ENCODE results near the gene CPEB3. TPM values are rescaled to one million over a fixed set of nuclear protein-coding genes. Genes with fewer than 3 reads are reported as not detected.
A peak's percentile ranks its signal among the peaks of the same experiment; 100 is the strongest.
"Not testable (repeated sequence)": the region's sequence is repeated elsewhere in the genome, so short reads cannot be mapped to it uniquely, and the experiment has no call there.

Gene CPEB3
- 0.51 and 0.66 TPM in 2 replicates for total RNA-seq
- polyA plus RNA-seq = 0.27 and 0.37 TPM in 2 replicates
- polyA plus RNA-seq (2012) = 0.29 and 0.41 TPM in 2 replicates
- polyA minus RNA-seq (ENCODE audit: low replicate concordance) = 1.3 TPM in 1 of 2 replicates, not detected in the other

- H3K4me3 ChIP-seq (replicated peaks in 1 of 4; ENCODE audit: control extremely low read depth in 1 of 4, insufficient read depth in 1 of 4, low read depth in 3 of 4, low read length in 4 of 4) = peak within 1 kb of the TSS; percentile 73 to 99 (median 84)
- H3K4me2 ChIP-seq (ENCODE audit: extremely low read depth, insufficient read depth, low read length) = peak within 1 kb of the TSS; percentile 98
- peak within 1 kb of the TSS; percentile 93 for H3K27ac ChIP-seq (ENCODE audit: insufficient read depth, low read length)
- peak within 1 kb of the TSS; percentile 96 for H3K9ac ChIP-seq (ENCODE audit: insufficient read depth, low read length)
- H3K4me1 ChIP-seq (ENCODE audit: control insufficient read depth, extremely low read depth, insufficient read depth, low read length) = no peaks in the 10 kb centered on the region
- H3K27me3 ChIP-seq (ENCODE audit: control insufficient read depth, insufficient read depth, low read length) = no peaks in the 10 kb centered on the region
- no peaks in the 10 kb centered on the region for H3K36me3 ChIP-seq (ENCODE audit: control insufficient read depth, insufficient read depth, low read length)
- peak within 1 kb of the TSS; percentile 93 for H2AFZ ChIP-seq (ENCODE audit: low read length)
- no peaks in the 10 kb centered on the region for H4K20me1 ChIP-seq (ENCODE audit: control insufficient read depth, extremely low read depth, insufficient read depth, low read length)
- no peaks in the 10 kb centered on the region for H3K9me3 ChIP-seq (ENCODE audit: control insufficient read depth, insufficient read depth, low read depth, low read length)
- H3K79me2 ChIP-seq (ENCODE audit: control insufficient read depth, insufficient read depth, low read length) = peaks cover 41% of the 10 kb centered on the region
- DNase-seq (ENCODE audit: low read depth in 2 of 2) = peak; percentile 95 to 96
- TF ChIP-seq EZH2 (IDR thresholded peaks at IDR 0.05; ENCODE audit: low read length, missing control alignments) (no peak), CTCF (conservative IDR thresholded peaks at IDR 0.05 in 1 of 2, IDR thresholded peaks at IDR 0.05 in 1 of 2; ENCODE audit: low read depth in 1 of 2, low read length in 2 of 2) (peak; percentile 33 to 66)
Measured at GRCh38 chr10:92290837-92291615, at the start of gene CPEB3, which contains the start of gene MARCHF5. Gene CPEB3, minus strand, starts transcription at chr10:92291078. Its CDS starts 50,728 bp downstream, at chr10:92240350. Gene MARCHF5, plus strand, starts transcription at chr10:92291167. Its CDS starts 328 bp downstream, at chr10:92291495.

- not testable (repeated sequence) for H4K20me1 ChIP-seq (ENCODE audit: control insufficient read depth, extremely low read depth, insufficient read depth, low read length); H3K79me2 ChIP-seq (ENCODE audit: control insufficient read depth, insufficient read depth, low read length); H3K36me3 ChIP-seq (ENCODE audit: control insufficient read depth, insufficient read depth, low read length); H3K27me3 ChIP-seq (ENCODE audit: control insufficient read depth, insufficient read depth, low read length); H3K4me3 ChIP-seq (replicated peaks in 1 of 4; ENCODE audit: control extremely low read depth in 1 of 4, insufficient read depth in 1 of 4, low read depth in 3 of 4, low read length in 4 of 4); H3K4me2 ChIP-seq (ENCODE audit: extremely low read depth, insufficient read depth, low read length); H3K9me3 ChIP-seq (ENCODE audit: control insufficient read depth, insufficient read depth, low read depth, low read length); H3K27ac ChIP-seq (ENCODE audit: insufficient read depth, low read length); H2AFZ ChIP-seq (ENCODE audit: low read length); H3K9ac ChIP-seq (ENCODE audit: insufficient read depth, low read length); H3K4me1 ChIP-seq (ENCODE audit: control insufficient read depth, extremely low read depth, insufficient read depth, low read length)
- DNase-seq (ENCODE audit: low read depth in 2 of 2) = peak in 1 of 2 donors; percentile 8
Measured at GRCh38 chr10:92329927-92330326, 39.0 kb upstream of the CPEB3 start.

- TF ChIP-seq EZH2 (IDR thresholded peaks at IDR 0.05; ENCODE audit: low read length, missing control alignments) = no peak
- TF ChIP-seq CTCF (conservative IDR thresholded peaks at IDR 0.05 in 1 of 2, IDR thresholded peaks at IDR 0.05 in 1 of 2; ENCODE audit: low read depth in 1 of 2, low read length in 2 of 2) = no peak
- H3K79me2 ChIP-seq (ENCODE audit: control insufficient read depth, insufficient read depth, low read length) = peaks cover 7% of the 10 kb centered on the region
- no peaks in the 10 kb centered on the region for H4K20me1 ChIP-seq (ENCODE audit: control insufficient read depth, extremely low read depth, insufficient read depth, low read length)
Measured at GRCh38 chr10:92328993-92329392, 38.1 kb upstream of the CPEB3 start.

More at GRCh38 chr10:92328993-92329392, 38.1 kb upstream of the CPEB3 start:
- H3K27ac ChIP-seq (ENCODE audit: insufficient read depth, low read length) = no peak overlapping the region
- H3K36me3 ChIP-seq (ENCODE audit: control insufficient read depth, insufficient read depth, low read length) = no peaks in the 10 kb centered on the region
- peak in 1 of 2 donors; percentile 16 for DNase-seq (ENCODE audit: low read depth in 2 of 2)
- no peak overlapping the region for H3K9ac ChIP-seq (ENCODE audit: insufficient read depth, low read length)
- no peaks in the 10 kb centered on the region for H3K27me3 ChIP-seq (ENCODE audit: control insufficient read depth, insufficient read depth, low read length)
- no peak overlapping the region for H3K4me2 ChIP-seq (ENCODE audit: extremely low read depth, insufficient read depth, low read length)
- H3K4me1 ChIP-seq (ENCODE audit: control insufficient read depth, extremely low read depth, insufficient read depth, low read length) = no peaks in the 10 kb centered on the region
- H2AFZ ChIP-seq (ENCODE audit: low read length) = no peak overlapping the region
- H3K9me3 ChIP-seq (ENCODE audit: control insufficient read depth, insufficient read depth, low read depth, low read length) = no peaks in the 10 kb centered on the region
- no peak overlapping the region for H3K4me3 ChIP-seq (replicated peaks in 1 of 4; ENCODE audit: control extremely low read depth in 1 of 4, insufficient read depth in 1 of 4, low read depth in 3 of 4, low read length in 4 of 4)
